IgD-negative memory B cell (primary cell): Measurements from ENCODE around the gene KIAA0513. TPM values are rescaled to one million over a fixed set of nuclear protein-coding genes. Genes with fewer than 3 reads are reported as not detected.
A peak's percentile ranks its signal among the peaks of the same experiment; 100 is the strongest.

Experiments
- H3K27ac Mint-ChIP-seq, 3 donors: one replicate each; pipeline ENCODE4 v1.8.0; 2020 to 2022; ENCODE audit warnings: mild to moderate bottlenecking in 3 of 3, mixed read lengths in 3 of 3, moderate library complexity in 1 of 3
- H3K27me3 Mint-ChIP-seq: one replicate; pipeline ENCODE4 v1.8.0; 2021; ENCODE audit warnings: mixed read lengths
- H3K36me3 Mint-ChIP-seq: one replicate; pipeline ENCODE4 v1.8.0; 2020; ENCODE audit warnings: mild to moderate bottlenecking, mixed read lengths
- H3K4me1 Mint-ChIP-seq, 3 donors: one replicate each; pipeline ENCODE4 v1.8.0; 2020 to 2022; ENCODE audit warnings: mixed read lengths in 3 of 3, mild to moderate bottlenecking in 1 of 3
- H3K4me3 Mint-ChIP-seq, 4 donors: one replicate each; pipeline ENCODE4 v1.8.0; 2020 to 2022; ENCODE audit warnings: mild to moderate bottlenecking in 4 of 4, mixed read lengths in 4 of 4, moderate library complexity in 3 of 4
- H3K9me3 Mint-ChIP-seq, 3 donors: one replicate each; pipeline ENCODE4 v1.8.0; 2020 to 2021; ENCODE audit warnings: mixed read lengths in 3 of 3, mild to moderate bottlenecking in 1 of 3
- polyA plus RNA-seq: library from polyadenylated mRNA; unstranded; fragments of 300-500 nt; fragmentation: Illumina TruSeq; gene quantifications from one replicate; pipeline ENCODE4 v1.2.3, GENCODE V29; 2021

KIAA0513 gene
- polyA plus RNA-seq, 1 donor from 2014 or later = 1.1 TPM

GRCh38 chr16:85058909-85059308, 31.3 kb downstream of the KIAA0513 start:
- peaks cover 5% of the 10 kb centered on the region for H3K27me3 Mint-ChIP-seq
- H3K9me3 Mint-ChIP-seq = no peaks in the 10 kb centered on the region
- H3K36me3 Mint-ChIP-seq = peaks cover 2% of the 10 kb centered on the region
- no peak overlapping the region for H3K4me3 Mint-ChIP-seq
- peaks cover 27 to 38% (median 37%) of the 10 kb centered on the region in 3 donors for H3K4me1 Mint-ChIP-seq
- no peak overlapping the region for H3K27ac Mint-ChIP-seq

- Mint-ChIP-seq H3K36me3 (peaks cover 2% of the 10 kb centered on the region), H3K27me3 (peaks cover 8% of the 10 kb centered on the region), H3K4me3 (no peak overlapping the region), H3K27ac (no peak overlapping the region), H3K9me3 (no peaks in the 10 kb centered on the region), H3K4me1 (peaks cover 13 to 22% (median 22%) of the 10 kb centered on the region in 3 donors)
Measured at GRCh38 chr16:85061566-85061965, 34.0 kb downstream of the KIAA0513 start.

- Mint-ChIP-seq H3K4me1 (peaks cover 9 to 16% (median 14%) of the 10 kb centered on the region in 3 donors), H3K27ac (no peak overlapping the region), H3K4me3 (no peak overlapping the region), H3K27me3 (peaks cover 8% of the 10 kb centered on the region), H3K36me3 (no peaks in the 10 kb centered on the region), H3K9me3 (no peaks in the 10 kb centered on the region)
Measured at GRCh38 chr16:85062323-85062722, 34.7 kb downstream of the KIAA0513 start.

GRCh38 chr16:85062845-85063244, 35.2 kb downstream of the KIAA0513 start:
- H3K9me3 Mint-ChIP-seq = no peaks in the 10 kb centered on the region
- no peak overlapping the region for H3K27ac Mint-ChIP-seq
- peaks cover 8% of the 10 kb centered on the region for H3K27me3 Mint-ChIP-seq
- no peak overlapping the region for H3K4me3 Mint-ChIP-seq
- no peaks in the 10 kb centered on the region for H3K36me3 Mint-ChIP-seq
- H3K4me1 Mint-ChIP-seq = peaks cover 5 to 11% (median 10%) of the 10 kb centered on the region in 3 donors

- H3K36me3 Mint-ChIP-seq = no peaks in the 10 kb centered on the region
- H3K4me3 Mint-ChIP-seq = no peak overlapping the region
- H3K27ac Mint-ChIP-seq = no peak overlapping the region
- peaks cover under 1 to 6% (median 2%) of the 10 kb centered on the region in 3 donors for H3K4me1 Mint-ChIP-seq
- peaks cover 4% of the 10 kb centered on the region for H3K27me3 Mint-ChIP-seq
- no peaks in the 10 kb centered on the region for H3K9me3 Mint-ChIP-seq
Measured at GRCh38 chr16:85064186-85064585, 36.6 kb downstream of the KIAA0513 start.

- H3K4me3 Mint-ChIP-seq = no peak overlapping the region
- peaks cover 0 to 6% (median 2%) of the 10 kb centered on the region in 3 donors for H3K4me1 Mint-ChIP-seq
- no peaks in the 10 kb centered on the region for H3K36me3 Mint-ChIP-seq
- H3K9me3 Mint-ChIP-seq = no peaks in the 10 kb centered on the region
- peaks cover 6% of the 10 kb centered on the region for H3K27me3 Mint-ChIP-seq
- no peak overlapping the region for H3K27ac Mint-ChIP-seq
Measured at GRCh38 chr16:85065099-85065498, 37.5 kb downstream of the KIAA0513 start.

- H3K4me3 Mint-ChIP-seq = no peak overlapping the region
- peaks cover 0 to 4% (median 2%) of the 10 kb centered on the region in 3 donors for H3K4me1 Mint-ChIP-seq
- peaks cover 6% of the 10 kb centered on the region for H3K27me3 Mint-ChIP-seq
- H3K9me3 Mint-ChIP-seq = no peaks in the 10 kb centered on the region
- H3K36me3 Mint-ChIP-seq = no peaks in the 10 kb centered on the region
- H3K27ac Mint-ChIP-seq = peak overlapping the region in 1 of 3 donors; percentile 52
Measured at GRCh38 chr16:85066346-85066885, 38.8 kb downstream of the KIAA0513 start.

- H3K27me3 Mint-ChIP-seq = peaks cover 6% of the 10 kb centered on the region
- no peaks in the 10 kb centered on the region for H3K9me3 Mint-ChIP-seq
- H3K4me3 Mint-ChIP-seq = no peak overlapping the region
- peaks cover 0 to under 1% (median under 1%) of the 10 kb centered on the region in 3 donors for H3K4me1 Mint-ChIP-seq
- H3K27ac Mint-ChIP-seq = no peak overlapping the region
- H3K36me3 Mint-ChIP-seq = no peaks in the 10 kb centered on the region
Measured at GRCh38 chr16:85067024-85067423, 39.4 kb downstream of the KIAA0513 start.

GRCh38 chr16:85067426-85067825, 39.8 kb downstream of the KIAA0513 start:
- H3K36me3 Mint-ChIP-seq = no peaks in the 10 kb centered on the region
- no peak overlapping the region for H3K4me3 Mint-ChIP-seq

GRCh38 chr16:85068746-85069145, 41.2 kb downstream of the KIAA0513 start:
- peaks cover 8% of the 10 kb centered on the region for H3K27me3 Mint-ChIP-seq
- H3K9me3 Mint-ChIP-seq = no peaks in the 10 kb centered on the region
- no peaks in the 10 kb centered on the region for H3K4me1 Mint-ChIP-seq
- H3K4me3 Mint-ChIP-seq = no peak overlapping the region
- no peak overlapping the region for H3K27ac Mint-ChIP-seq
- H3K36me3 Mint-ChIP-seq = no peaks in the 10 kb centered on the region

More at GRCh38 chr16:85067426-85067825, 39.8 kb downstream of the KIAA0513 start:
- no peak overlapping the region for H3K27ac Mint-ChIP-seq
- H3K4me1 Mint-ChIP-seq = no peaks in the 10 kb centered on the region
- H3K27me3 Mint-ChIP-seq = peaks cover 6% of the 10 kb centered on the region
- no peaks in the 10 kb centered on the region for H3K9me3 Mint-ChIP-seq

GRCh38 chr16:85069171-85069570, 41.6 kb downstream of the KIAA0513 start:
- Mint-ChIP-seq H3K27ac (no peak overlapping the region), H3K4me3 (no peak overlapping the region), H3K36me3 (no peaks in the 10 kb centered on the region), H3K27me3 (peaks cover 8% of the 10 kb centered on the region), H3K4me1 (no peaks in the 10 kb centered on the region), H3K9me3 (no peaks in the 10 kb centered on the region)

- Mint-ChIP-seq H3K27me3 (peaks cover 9% of the 10 kb centered on the region), H3K4me1 (peaks cover 0 to 3% (median 0%) of the 10 kb centered on the region in 3 donors), H3K9me3 (peaks cover 0 to under 1% (median 0%) of the 10 kb centered on the region in 3 donors), H3K36me3 (peaks cover 3% of the 10 kb centered on the region), H3K4me3 (no peak overlapping the region), H3K27ac (no peak overlapping the region)
Measured at GRCh38 chr16:85072076-85072860, 44.7 kb downstream of the KIAA0513 start.

GRCh38 chr16:85072947-85073346, 45.4 kb downstream of the KIAA0513 start:
- peaks cover 0 to 2% (median 0%) of the 10 kb centered on the region in 3 donors for H3K9me3 Mint-ChIP-seq
- H3K27ac Mint-ChIP-seq = no peak overlapping the region
- H3K4me3 Mint-ChIP-seq = no peak overlapping the region
- peaks cover 0 to 3% (median 0%) of the 10 kb centered on the region in 3 donors for H3K4me1 Mint-ChIP-seq
- H3K27me3 Mint-ChIP-seq = peaks cover 9% of the 10 kb centered on the region
- peaks cover 3% of the 10 kb centered on the region for H3K36me3 Mint-ChIP-seq

GRCh38 chr16:85074225-85074914, 46.8 kb downstream of the KIAA0513 start:
- Mint-ChIP-seq H3K27me3 (peaks cover 7% of the 10 kb centered on the region), H3K9me3 (peaks cover 0 to 2% (median 0%) of the 10 kb centered on the region in 3 donors), H3K27ac (no peak overlapping the region), H3K4me1 (peaks cover 0 to 3% (median 0%) of the 10 kb centered on the region in 3 donors), H3K36me3 (peaks cover 3% of the 10 kb centered on the region), H3K4me3 (no peak overlapping the region)

GRCh38 chr16:85075236-85075924, 47.8 kb downstream of the KIAA0513 start:
- Mint-ChIP-seq H3K27ac (no peak overlapping the region), H3K4me1 (peaks cover 0 to 3% (median 0%) of the 10 kb centered on the region in 3 donors), H3K27me3 (peaks cover 7% of the 10 kb centered on the region), H3K9me3 (peaks cover 0 to 2% (median 0%) of the 10 kb centered on the region in 3 donors), H3K4me3 (no peak overlapping the region), H3K36me3 (peaks cover 3% of the 10 kb centered on the region)
